Gastrocnemius medialis (tissue), 4 donors: ENCODE measurements around the gene TPM2.

Experiments used
- CTCF ChIP-seq, 5 experiments: fragments of 450-650 bp in 3 of 5; fragments of 200-600 bp in 2 of 5; sonication (generic) in 2 of 5; IDR thresholded peaks in 4 of 5; conservative IDR thresholded peaks in 1 of 5; 1 replicate in 4 of 5; 2 replicates in 1 of 5; pipeline ENCODE4 v1.5.1; 2016 to 2019; ENCODE audit warnings: antibody characterized with exemption in 5 of 5, mild to moderate bottlenecking in 3 of 5, moderate library complexity in 3 of 5
- POLR2A ChIP-seq, 2 donors: fragments of 450-650 bp; IDR thresholded peaks; one replicate each; pipeline ENCODE4 v1.6.1; 2017; ENCODE audit warnings: antibody characterized with exemption in 2 of 2, mild to moderate bottlenecking in 2 of 2, moderate library complexity in 2 of 2

GRCh38 chr9:35689542-35690293 lies at the start of gene TPM2:
- TF ChIP-seq CTCF (IDR thresholded peaks at IDR 0.05 in 4 of 5, conservative IDR thresholded peaks at IDR 0.05 in 1 of 5), result no peak
- peak; percentile 59 to 85 for TF ChIP-seq POLR2A (IDR thresholded peaks at IDR 0.05)
